ENCODE results near the gene CCDC197.

- TF ChIP-seq POLR2A (IDR thresholded peaks at IDR 0.05; ENCODE audit: low read depth, low read length), result no peak
- no peak for TF ChIP-seq POLR2AphosphoS5 (IDR thresholded peaks at IDR 0.05; ENCODE audit: low read depth, low read length)
Observed at GRCh38 chr14:94051115-94051514, 54.0 kb downstream of the CCDC197 start.
